ENCODE data around the gene RAB26. TPM values are rescaled to one million over a fixed set of nuclear protein-coding genes. Genes with fewer than 3 reads are reported as not detected.

RAB26 gene
- polyA plus RNA-seq, 1 donor (not counting 4 experiments of a cell fraction or from before 2014, with no cell fraction given): 0.58 TPM

DNA sequence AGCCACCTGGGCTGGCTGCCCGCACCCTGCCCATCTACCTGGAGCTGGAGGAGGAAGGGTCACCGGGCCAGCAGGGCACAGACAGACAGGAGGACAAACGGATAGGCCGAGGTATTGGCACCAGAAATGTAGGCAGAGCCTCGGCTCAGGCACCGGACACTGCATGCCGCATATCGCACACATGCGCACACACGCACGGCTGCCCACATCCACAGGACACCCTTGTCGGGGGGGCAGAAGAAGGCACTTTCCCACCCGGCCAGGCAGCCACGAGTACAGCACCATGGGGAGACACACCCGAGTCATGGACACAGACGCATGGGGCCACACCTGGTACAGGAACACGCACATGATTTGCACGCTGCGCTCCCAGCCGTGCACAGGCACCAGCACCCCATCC is 33.5 kb downstream of the RAB26 start:
- dilution Hi-C loops (cut with MboI; ENCODE audit: extremely low pct_ligation_motif_present, low sequenced_read_pairs): no loop called here
- no peaks in the 10 kb centered on the region for H3K79me2 ChIP-seq (ENCODE audit: control insufficient read depth, insufficient read depth, low read length)
- no peak overlapping the region for H2AFZ ChIP-seq (ENCODE audit: control insufficient read depth, low read length)
- TF ChIP-seq EZH2 (IDR thresholded peaks at IDR 0.05; ENCODE audit: low read length): no peak
- TF ChIP-seq, protein P1, sequence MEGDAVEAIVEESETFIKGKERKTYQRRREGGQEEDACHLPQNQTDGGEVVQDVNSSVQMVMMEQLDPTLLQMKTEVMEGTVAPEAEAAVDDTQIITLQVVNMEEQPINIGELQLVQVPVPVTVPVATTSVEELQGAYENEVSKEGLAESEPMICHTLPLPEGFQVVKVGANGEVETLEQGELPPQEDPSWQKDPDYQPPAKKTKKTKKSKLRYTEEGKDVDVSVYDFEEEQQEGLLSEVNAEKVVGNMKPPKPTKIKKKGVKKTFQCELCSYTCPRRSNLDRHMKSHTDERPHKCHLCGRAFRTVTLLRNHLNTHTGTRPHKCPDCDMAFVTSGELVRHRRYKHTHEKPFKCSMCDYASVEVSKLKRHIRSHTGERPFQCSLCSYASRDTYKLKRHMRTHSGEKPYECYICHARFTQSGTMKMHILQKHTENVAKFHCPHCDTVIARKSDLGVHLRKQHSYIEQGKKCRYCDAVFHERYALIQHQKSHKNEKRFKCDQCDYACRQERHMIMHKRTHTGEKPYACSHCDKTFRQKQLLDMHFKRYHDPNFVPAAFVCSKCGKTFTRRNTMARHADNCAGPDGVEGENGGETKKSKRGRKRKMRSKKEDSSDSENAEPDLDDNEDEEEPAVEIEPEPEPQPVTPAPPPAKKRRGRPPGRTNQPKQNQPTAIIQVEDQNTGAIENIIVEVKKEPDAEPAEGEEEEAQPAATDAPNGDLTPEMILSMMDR (optimal IDR thresholded peaks at IDR 0.05 in 1 of 3, IDR thresholded peaks at IDR 0.05 in 1 of 3, conservative IDR thresholded peaks at IDR 0.05 in 1 of 3; ENCODE audit: extremely low read depth in 1 of 3, insufficient read depth in 2 of 3, low read length in 3 of 3): no peak
- H3K4me1 ChIP-seq (ENCODE audit: control insufficient read depth, extremely low read depth, insufficient read depth, low read length): peaks cover 4% of the 10 kb centered on the region
- H3K27ac ChIP-seq (ENCODE audit: control insufficient read depth, insufficient read depth, low read length): no peak overlapping the region
- DNase-seq (ENCODE audit: low read depth, low spot score) (no peak), FAIRE-seq (no peak)
- no peak overlapping the region for H3K4me3 ChIP-seq (ENCODE audit: control insufficient read depth in 2 of 3, extremely low read depth in 1 of 3, insufficient read depth in 2 of 3, low read depth in 1 of 3, low read length in 3 of 3)
- H3K9me3 ChIP-seq (ENCODE audit: control insufficient read depth, low read depth, low read length): no peaks in the 10 kb centered on the region
- no peaks in the 10 kb centered on the region for H4K20me1 ChIP-seq (ENCODE audit: control insufficient read depth, extremely low read depth, insufficient read depth, low read length)
- no peak overlapping the region for H3K4me2 ChIP-seq (ENCODE audit: control insufficient read depth, extremely low read depth, insufficient read depth, low read depth, low read length)
- H3K9ac ChIP-seq (ENCODE audit: control insufficient read depth, extremely low read depth, insufficient read depth, low read length): no peak overlapping the region
- no peaks in the 10 kb centered on the region for H3K9me1 ChIP-seq (ENCODE audit: control insufficient read depth, extremely low read depth, insufficient read depth, low read length)
- peaks cover 5% of the 10 kb centered on the region for H3K27me3 ChIP-seq (ENCODE audit: control insufficient read depth, extremely low read depth, insufficient read depth, low read length)
- peaks cover 3 to 5% of the 10 kb centered on the region in 2 experiments for H3K36me3 ChIP-seq (ENCODE audit: control insufficient read depth in 2 of 2, extremely low read depth in 1 of 2, insufficient read depth in 2 of 2, low read length in 2 of 2)

DNA sequence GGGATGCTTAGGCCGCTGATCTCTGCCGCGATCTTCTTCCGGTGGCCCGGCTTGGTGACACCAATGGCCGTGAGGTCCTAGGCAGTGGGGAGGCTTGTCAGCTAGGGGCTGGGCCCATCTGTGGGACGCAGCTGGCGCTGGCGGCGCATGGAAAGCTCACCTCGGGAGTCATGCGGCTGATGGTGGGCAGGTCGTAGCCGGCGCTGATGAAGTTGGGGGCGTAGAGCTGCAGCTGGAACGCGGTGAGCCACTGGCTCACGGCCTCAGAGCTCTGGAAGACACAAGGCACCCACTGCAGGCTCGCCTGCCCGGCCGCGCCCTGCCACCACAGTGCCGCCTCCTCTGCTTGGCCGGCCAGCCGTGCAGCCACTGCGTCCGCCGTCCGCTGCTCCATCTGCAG is 35.2 kb downstream of the RAB26 start:
- no peak overlapping the region for H3K9ac ChIP-seq (ENCODE audit: control insufficient read depth, extremely low read depth, insufficient read depth, low read length)
- DNase-seq (ENCODE audit: low read depth, low spot score): no peak
- peaks cover 0 to 1% of the 10 kb centered on the region in 2 experiments for H3K36me3 ChIP-seq (ENCODE audit: control insufficient read depth in 2 of 2, extremely low read depth in 1 of 2, insufficient read depth in 2 of 2, low read length in 2 of 2)
- FAIRE-seq: no peak
- H3K4me3 ChIP-seq (ENCODE audit: control insufficient read depth in 2 of 3, extremely low read depth in 1 of 3, insufficient read depth in 2 of 3, low read depth in 1 of 3, low read length in 3 of 3): no peak overlapping the region
- no peaks in the 10 kb centered on the region for H3K79me2 ChIP-seq (ENCODE audit: control insufficient read depth, insufficient read depth, low read length)
- no peak overlapping the region for H3K4me2 ChIP-seq (ENCODE audit: control insufficient read depth, extremely low read depth, insufficient read depth, low read depth, low read length)
- peaks cover 4% of the 10 kb centered on the region for H3K4me1 ChIP-seq (ENCODE audit: control insufficient read depth, extremely low read depth, insufficient read depth, low read length)
- H4K20me1 ChIP-seq (ENCODE audit: control insufficient read depth, extremely low read depth, insufficient read depth, low read length): no peaks in the 10 kb centered on the region
- H3K27me3 ChIP-seq (ENCODE audit: control insufficient read depth, extremely low read depth, insufficient read depth, low read length): peaks cover 5% of the 10 kb centered on the region
- no peaks in the 10 kb centered on the region for H3K9me1 ChIP-seq (ENCODE audit: control insufficient read depth, extremely low read depth, insufficient read depth, low read length)
- H3K27ac ChIP-seq (ENCODE audit: control insufficient read depth, insufficient read depth, low read length): no peak overlapping the region
- dilution Hi-C loops (cut with MboI; ENCODE audit: extremely low pct_ligation_motif_present, low sequenced_read_pairs): no loop called here
- H2AFZ ChIP-seq (ENCODE audit: control insufficient read depth, low read length): no peak overlapping the region
- no peaks in the 10 kb centered on the region for H3K9me3 ChIP-seq (ENCODE audit: control insufficient read depth, low read depth, low read length)
- no peak for TF ChIP-seq EZH2 (IDR thresholded peaks at IDR 0.05; ENCODE audit: low read length)
- TF ChIP-seq, protein P1 (optimal IDR thresholded peaks at IDR 0.05 in 1 of 3, IDR thresholded peaks at IDR 0.05 in 1 of 3, conservative IDR thresholded peaks at IDR 0.05 in 1 of 3; ENCODE audit: extremely low read depth in 1 of 3, insufficient read depth in 2 of 3, low read length in 3 of 3): no peak
